ENCODE results near the gene NCOA5.

NCOA5 gene

GRCh38 chr20:46031014-46031569 lies 58.7 kb downstream of the NCOA5 start:
- no peak for FAIRE-seq
- DNase-seq (ENCODE audit: insufficient read length, low spot score), result no peak
- no peak for TF ChIP-seq CTCF (IDR thresholded peaks at IDR 0.05; ENCODE audit: insufficient read depth, missing control alignments)

- DNase-seq (ENCODE audit: insufficient read length, low spot score), result no peak
- FAIRE-seq, result no peak
- no peak for TF ChIP-seq CTCF (IDR thresholded peaks at IDR 0.05; ENCODE audit: insufficient read depth, missing control alignments)
Observed at GRCh38 chr20:46030284-46031013, 59.3 kb downstream of the NCOA5 start.

GRCh38 chr20:46028772-46029371 lies 60.9 kb downstream of the NCOA5 start, which contains the start of gene SLC12A5:
SLC12A5 (plus strand) TSS chr20:46029215; CDS start chr20:46029345, 130 bp downstream.
- FAIRE-seq (no peak), DNase-seq (ENCODE audit: insufficient read length, low spot score) (no peak)
- TF ChIP-seq CTCF (IDR thresholded peaks at IDR 0.05; ENCODE audit: insufficient read depth, missing control alignments), result no peak

GRCh38 chr20:46028110-46028509 lies 61.7 kb downstream of the NCOA5 start:
- FAIRE-seq, result peak; percentile 29
- peak; percentile 73 for DNase-seq (ENCODE audit: insufficient read length, low spot score)
- no peak for TF ChIP-seq CTCF (IDR thresholded peaks at IDR 0.05; ENCODE audit: insufficient read depth, missing control alignments)

- no peak for TF ChIP-seq CTCF (IDR thresholded peaks at IDR 0.05; ENCODE audit: insufficient read depth, missing control alignments)
- DNase-seq (ENCODE audit: insufficient read length, low spot score) (no peak), FAIRE-seq (no peak)
Observed at GRCh38 chr20:46027245-46027853, 62.4 kb downstream of the NCOA5 start.

- FAIRE-seq, result no peak
- DNase-seq (ENCODE audit: insufficient read length, low spot score), result no peak
- TF ChIP-seq CTCF (IDR thresholded peaks at IDR 0.05; ENCODE audit: insufficient read depth, missing control alignments), result no peak
Observed at GRCh38 chr20:46025376-46025783, 64.4 kb downstream of the NCOA5 start.

Data from D721Med (cell line).